Endodermal cell (in vitro differentiated cells): ENCODE data around the gene VDR. TPM values are rescaled to one million over a fixed set of nuclear protein-coding genes. Genes with fewer than 3 reads are reported as not detected.

Experiments used
- DNase-seq: peaks from one replicate; pipeline ENCODE4 v3.0.0-alpha.2; 2017
- H3K27ac ChIP-seq: 2 replicates; pipeline ENCODE4 v1.5.1; 2013; ENCODE audit warnings: mild to moderate bottlenecking, low read depth, low read length, moderate library complexity
- H3K27me3 ChIP-seq: 2 replicates; pipeline ENCODE4 v1.6.1; 2013; ENCODE audit warnings: mild to moderate bottlenecking, low read length, moderate library complexity; ENCODE audit not compliant: insufficient read depth, control insufficient read depth, poor library complexity, severe bottlenecking
- H3K36me3 ChIP-seq: 2 replicates; pipeline ENCODE4 v1.7.0; 2013; ENCODE audit warnings: mild to moderate bottlenecking, low read length, moderate library complexity; ENCODE audit not compliant: control insufficient read depth, insufficient read depth
- H3K4me1 ChIP-seq: one replicate; pipeline ENCODE4 v1.7.0; 2013; ENCODE audit warnings: low read length; ENCODE audit not compliant: control insufficient read depth, insufficient read depth
- H3K4me3 ChIP-seq: 2 replicates; pipeline ENCODE4 v1.5.1; 2013; ENCODE audit warnings: mild to moderate bottlenecking, low read length, moderate library complexity
- H3K9ac ChIP-seq: 2 replicates; pipeline ENCODE4 v1.6.1; 2013; ENCODE audit warnings: mild to moderate bottlenecking, low read length, moderate library complexity; ENCODE audit not compliant: poor library complexity, severe bottlenecking; ENCODE audit errors: extremely low read depth
- H3K9me3 ChIP-seq: 2 replicates; pipeline ENCODE4 v1.6.1; 2013; ENCODE audit warnings: mild to moderate bottlenecking, low read length, moderate library complexity; ENCODE audit not compliant: control insufficient read depth
- H3K27ac Mint-ChIP-seq: 2 replicates; pipeline ENCODE4 v1.8.0; 2020; ENCODE audit warnings: mixed read lengths
- H3K27me3 Mint-ChIP-seq: 2 replicates; pipeline ENCODE4 v1.8.0; 2021; ENCODE audit warnings: mild to moderate bottlenecking, mixed read lengths; ENCODE audit not compliant: insufficient read depth
- H3K36me3 Mint-ChIP-seq: 2 replicates; pipeline ENCODE4 v1.8.0; 2020; ENCODE audit warnings: low read depth, mixed read lengths
- H3K4me1 Mint-ChIP-seq: 2 replicates; pipeline ENCODE4 v1.8.0; 2020; ENCODE audit warnings: mixed read lengths
- H3K4me3 Mint-ChIP-seq: 2 replicates; pipeline ENCODE4 v1.8.0; 2020; ENCODE audit warnings: mild to moderate bottlenecking, moderate library complexity, mixed read lengths
- H3K9me3 Mint-ChIP-seq: 2 replicates; pipeline ENCODE4 v1.8.0; 2020; ENCODE audit warnings: mild to moderate bottlenecking, mixed read lengths
- CTCF ChIP-seq: fragments of 200-600 bp; sonication (generic); conservative IDR thresholded peaks from 2 replicates; pipeline ENCODE4 v1.5.0; 2021; ENCODE audit warnings: antibody characterized with exemption, mild to moderate bottlenecking
- WGBS, 2 experiments: methylation state at CpG; one replicate each; pipeline versions ENCODE4 v1.1.5 to v1.1.7; 2013; ENCODE audit warnings: missing lambda C conversion rate in 2 of 2, mixed read lengths in 1 of 2; ENCODE audit not compliant: insufficient coverage in 1 of 2, insufficient read length in 1 of 2; 5-methylcytosine and 5-hydroxymethylcytosine counted together
- total RNA-seq, 2 donors: library from RNA; stranded (reverse); fragmentation: NEBNext Ultra II Directional in 1 of 2; extraction: Animal tissue kit (Norgen Biotek cat#: 25700) in 1 of 2; gene quantifications; 2 replicates in 1 of 2; 3 replicates in 1 of 2; pipeline ENCODE4 v1.2.1, GENCODE V29; 2021

Gene VDR
- total RNA-seq, 2 donors from 2014 or later, result 0.04 TPM; not detected in 1

- Mint-ChIP-seq H3K36me3 (peaks cover 35% of the 10 kb centered on the region), H3K4me1 (peaks cover 16% of the 10 kb centered on the region)
These were observed 105.3 kb downstream of the VDR start for GRCh38 chr12:47799357-47799955.

GRCh38 chr12:47798382-47798948 is 106.3 kb downstream of the VDR start:
- Histone ChIP-seq H3K4me3 (no peak overlapping the region), H3K9me3 (no peaks in the 10 kb centered on the region), H3K27ac (no peak overlapping the region), H3K4me1 (no peaks in the 10 kb centered on the region), H3K36me3 (peaks cover 71% of the 10 kb centered on the region), H3K9ac (no peak overlapping the region), H3K27me3 (no peaks in the 10 kb centered on the region)
- Mint-ChIP-seq H3K9me3 (no peaks in the 10 kb centered on the region), H3K27ac (no peak overlapping the region), H3K36me3 (peaks cover 35% of the 10 kb centered on the region), H3K4me3 (no peak overlapping the region), H3K4me1 (peaks cover 13% of the 10 kb centered on the region), H3K27me3 (no peaks in the 10 kb centered on the region)
- no peak for DNase-seq
- 95 to 98% methylated on average over 12 to 17 of the region's 17 CpGs for WGBS, 2 experiments
- TF ChIP-seq CTCF, result no peak

More at GRCh38 chr12:47799357-47799955, 105.3 kb downstream of the VDR start:
- no peaks in the 10 kb centered on the region for H3K4me1 ChIP-seq
- H3K9me3 Mint-ChIP-seq, result no peaks in the 10 kb centered on the region
- no peak for DNase-seq
- H3K36me3 ChIP-seq, result peaks cover 71% of the 10 kb centered on the region
- H3K9me3 ChIP-seq, result no peaks in the 10 kb centered on the region
- H3K9ac ChIP-seq, result no peak overlapping the region
- H3K27me3 Mint-ChIP-seq, result no peaks in the 10 kb centered on the region
- no peak overlapping the region for H3K4me3 Mint-ChIP-seq
- H3K27me3 ChIP-seq, result no peaks in the 10 kb centered on the region
- H3K27ac ChIP-seq, result peak overlapping the region; percentile 22
- whole genome bisulfite sequencing, 2 experiments, result 90 to 94% methylated on average over 5 to 7 of the region's 7 CpGs
- no peak for TF ChIP-seq CTCF
- H3K27ac Mint-ChIP-seq, result no peak overlapping the region
- no peak overlapping the region for H3K4me3 ChIP-seq

GRCh38 chr12:47797441-47797840 is 107.4 kb downstream of the VDR start:
- DNase-seq, result peak; percentile 89
- no peaks in the 10 kb centered on the region for H3K27me3 ChIP-seq
- no peaks in the 10 kb centered on the region for H3K4me1 ChIP-seq
- 92 to 93% methylated on average over 7 to 10 of the region's 10 CpGs for WGBS, 2 experiments
- no peak overlapping the region for H3K9ac ChIP-seq
- Mint-ChIP-seq H3K36me3 (peaks cover 35% of the 10 kb centered on the region), H3K9me3 (no peaks in the 10 kb centered on the region), H3K4me1 (peaks cover 6% of the 10 kb centered on the region), H3K4me3 (no peak overlapping the region), H3K27me3 (no peaks in the 10 kb centered on the region), H3K27ac (no peak overlapping the region)
- peak; percentile 72 for TF ChIP-seq CTCF
- H3K27ac ChIP-seq, result no peak overlapping the region
- no peaks in the 10 kb centered on the region for H3K9me3 ChIP-seq
- H3K36me3 ChIP-seq, result peaks cover 70% of the 10 kb centered on the region
- H3K4me3 ChIP-seq, result no peak overlapping the region
